B cell (primary cell): ENCODE results near the gene COL16A1.

Experiments used
- CTCF ChIP-seq: fragments of 200-600 bp; IDR thresholded peaks from one replicate; pipeline ENCODE4 v1.8.0; 2022; ENCODE audit warnings: antibody characterized with exemption, mild to moderate bottlenecking
- EZH2 ChIP-seq: IDR thresholded peaks from 2 replicates; pipeline ENCODE4 v1.6.1; 2012; ENCODE audit warnings: borderline replicate concordance, low read depth, mild to moderate bottlenecking, moderate library complexity, low read length; ENCODE audit not compliant: insufficient read depth, poor library complexity, severe bottlenecking

GRCh38 chr1:31699341-31699891 lies 4.4 kb downstream of the COL16A1 start:
- TF ChIP-seq CTCF, result no peak
- TF ChIP-seq EZH2, result no peak
